K562 treated with DMSO at 1 percent for 4 hours (cell line): ENCODE measurements around the gene C11orf98. TPM values are rescaled to one million over a fixed set of nuclear protein-coding genes. Genes with fewer than 3 reads are reported as not detected.

ENCODE experiments used
- total RNA-seq: library from RNA; unstranded; fragments of 300-600 nt; gene quantifications from 2 replicates; pipeline ENCODE4 v1.2.3, GENCODE V29; 2022; ENCODE audit not compliant: insufficient read depth

The C11orf98 gene
- total RNA-seq, result 105 and 114 TPM in 2 replicates

DNA sequence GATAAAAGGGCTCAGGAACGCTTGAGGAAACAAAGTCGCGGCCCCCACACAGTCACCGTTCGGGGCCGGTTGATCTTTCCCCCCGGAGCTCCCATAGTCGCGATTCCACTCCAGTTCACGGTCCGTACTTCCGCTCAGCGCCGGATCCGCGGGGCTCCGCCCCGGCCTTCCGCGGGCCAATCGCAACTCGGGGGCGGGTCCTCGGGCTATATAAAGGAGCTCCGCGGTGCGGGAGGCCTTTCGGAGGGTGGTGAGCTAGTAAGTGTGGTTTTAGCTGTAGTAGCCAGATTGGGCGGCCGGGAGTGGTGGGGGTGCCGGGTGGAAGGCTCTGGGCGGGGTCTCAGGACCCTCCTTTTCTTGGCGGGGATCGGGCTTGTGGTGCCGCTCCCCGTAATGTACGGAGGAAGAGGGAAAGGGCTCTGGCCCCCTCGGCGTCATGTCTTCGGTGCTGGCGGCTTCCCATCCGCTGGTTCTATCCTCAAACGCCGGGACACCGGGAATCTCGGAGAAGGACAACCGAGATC, at the start of gene C11orf98, which contains the start of gene CSKMT:
C11orf98 (minus strand) TSS at position 136 of the 524 bp plus-strand sequence; CDS start at position 95, 41 bp downstream.
CSKMT (plus strand) TSS at position 238 of the 524 bp plus-strand sequence. CDS start 568 bp downstream, outside the sequence.

DNA sequence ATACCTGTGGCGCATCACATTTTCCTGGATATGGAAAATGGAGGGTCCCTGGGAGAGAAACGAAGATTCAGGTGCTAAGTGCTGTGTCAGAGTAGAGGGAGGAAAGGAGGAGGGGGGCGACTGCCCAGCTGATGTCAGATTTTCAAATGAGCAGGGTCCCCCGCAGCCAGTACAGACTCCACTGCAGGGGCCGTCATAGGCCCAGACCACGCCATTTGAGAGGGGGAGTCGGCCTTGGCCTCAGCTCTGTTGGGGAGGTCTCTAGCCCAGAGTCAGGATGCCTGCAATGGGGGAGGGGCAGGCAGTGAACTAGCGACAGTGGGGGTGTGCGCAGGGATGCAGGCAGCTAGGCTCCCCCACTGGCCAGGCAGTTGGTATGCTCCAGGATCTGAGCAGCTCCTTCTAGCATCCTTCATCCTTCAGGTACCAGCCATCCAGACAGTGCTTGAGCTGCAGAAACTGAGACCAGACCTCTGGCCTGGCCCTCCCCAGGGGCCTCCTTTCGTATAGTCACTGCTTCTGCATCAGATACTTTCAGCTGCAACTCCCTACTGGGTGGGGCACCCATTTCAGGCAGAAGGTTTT, 42.4 kb upstream of the C11orf98 start, which contains the start of the genes BSCL2 and GNG3:
BSCL2 (minus strand) TSS at position 148 of the 585 bp plus-strand sequence. CDS start 229 bp downstream, outside the sequence.
GNG3 (plus strand) TSS at position 400 of the 585 bp plus-strand sequence. CDS start 620 bp downstream, outside the sequence.

DNA sequence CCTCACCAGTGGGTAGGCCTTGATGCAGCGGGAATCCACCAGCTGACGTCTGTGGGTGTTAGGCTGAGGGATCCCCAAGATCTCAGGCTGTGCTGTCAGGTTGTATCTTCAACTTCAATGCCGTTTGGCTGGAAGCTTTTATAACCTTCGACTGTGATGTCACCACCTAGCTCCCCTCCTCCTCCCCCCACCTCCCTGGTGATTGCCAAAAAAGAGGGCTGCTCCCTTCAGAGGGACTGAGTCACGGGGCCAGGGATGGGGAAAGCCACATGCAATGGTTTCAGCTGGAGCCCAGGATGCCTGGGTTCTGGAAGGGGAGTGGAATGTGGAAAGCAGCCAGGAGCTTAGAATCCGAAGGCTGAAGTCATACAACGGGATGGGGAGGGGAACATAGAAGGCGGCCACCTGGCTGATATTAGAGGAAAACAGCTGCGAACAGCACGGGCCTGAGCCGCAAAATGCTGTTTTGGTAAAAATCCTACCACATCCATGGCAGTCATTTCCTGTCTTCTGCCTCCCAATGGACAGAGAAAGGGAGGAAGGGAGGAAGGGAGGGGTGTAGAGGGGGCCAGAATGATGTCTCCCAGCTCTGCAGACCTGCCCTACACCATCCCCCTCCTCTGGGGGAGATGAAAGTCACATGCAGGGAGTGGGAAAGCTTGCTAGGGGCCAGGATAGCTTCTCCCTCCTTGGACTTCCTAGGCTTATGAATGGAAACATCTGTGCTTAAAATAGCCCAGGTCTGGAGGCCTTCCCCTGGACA, 24.6 kb upstream of the C11orf98 start, which contains the start of gene LRRN4CL:
LRRN4CL (minus strand) TSS at position 110 of the 763 bp plus-strand sequence. CDS start 1,022 bp downstream, outside the sequence.

DNA sequence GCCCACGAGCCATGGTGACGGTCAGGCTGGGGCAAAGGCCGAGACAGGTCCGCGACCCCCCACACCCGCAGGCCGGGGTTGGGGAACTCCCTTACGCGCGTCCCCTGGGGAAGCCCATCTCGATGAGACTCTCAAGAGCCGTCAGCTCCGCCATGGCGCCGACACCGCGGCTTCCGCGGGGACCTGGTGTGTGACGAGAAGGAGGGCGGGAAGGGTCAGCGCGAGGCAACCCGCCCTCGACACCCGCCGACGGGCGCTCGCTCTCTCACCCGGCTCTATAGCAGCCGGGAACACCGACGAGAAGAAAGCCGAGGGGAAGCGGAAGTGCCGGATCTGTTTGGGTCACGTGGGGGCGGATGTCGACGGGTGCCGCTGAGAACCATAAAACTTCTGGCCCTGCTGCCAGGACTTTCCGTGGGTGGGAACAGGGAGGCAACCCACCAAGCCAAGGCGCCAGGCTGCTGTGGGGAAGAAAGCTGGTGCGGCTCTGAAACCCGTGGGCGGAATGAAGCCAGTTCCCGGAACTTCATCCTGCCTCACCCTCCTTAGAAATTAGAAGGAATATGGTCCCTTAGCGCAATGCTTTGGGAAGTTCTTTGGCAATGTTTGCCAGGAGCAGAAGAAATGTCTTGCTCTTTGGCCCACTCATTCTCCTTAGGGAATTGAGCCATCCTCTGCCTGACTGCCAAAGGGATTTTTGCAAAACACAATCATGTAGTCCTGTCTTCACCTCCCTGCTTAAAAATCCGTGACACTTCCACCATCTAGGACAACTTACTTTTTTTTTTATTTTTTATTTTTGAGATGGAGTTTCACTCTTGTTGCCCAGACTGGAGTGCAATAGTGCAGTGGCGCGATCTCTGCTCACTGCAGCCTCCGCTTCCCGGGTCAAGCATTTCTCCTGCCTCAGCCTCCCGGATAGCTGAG, 14.0 kb upstream of the C11orf98 start, which contains the start of gene UBXN1:
UBXN1 (minus strand) TSS at position 304 of the 927 bp plus-strand sequence; CDS start at position 154, 150 bp downstream.

DNA sequence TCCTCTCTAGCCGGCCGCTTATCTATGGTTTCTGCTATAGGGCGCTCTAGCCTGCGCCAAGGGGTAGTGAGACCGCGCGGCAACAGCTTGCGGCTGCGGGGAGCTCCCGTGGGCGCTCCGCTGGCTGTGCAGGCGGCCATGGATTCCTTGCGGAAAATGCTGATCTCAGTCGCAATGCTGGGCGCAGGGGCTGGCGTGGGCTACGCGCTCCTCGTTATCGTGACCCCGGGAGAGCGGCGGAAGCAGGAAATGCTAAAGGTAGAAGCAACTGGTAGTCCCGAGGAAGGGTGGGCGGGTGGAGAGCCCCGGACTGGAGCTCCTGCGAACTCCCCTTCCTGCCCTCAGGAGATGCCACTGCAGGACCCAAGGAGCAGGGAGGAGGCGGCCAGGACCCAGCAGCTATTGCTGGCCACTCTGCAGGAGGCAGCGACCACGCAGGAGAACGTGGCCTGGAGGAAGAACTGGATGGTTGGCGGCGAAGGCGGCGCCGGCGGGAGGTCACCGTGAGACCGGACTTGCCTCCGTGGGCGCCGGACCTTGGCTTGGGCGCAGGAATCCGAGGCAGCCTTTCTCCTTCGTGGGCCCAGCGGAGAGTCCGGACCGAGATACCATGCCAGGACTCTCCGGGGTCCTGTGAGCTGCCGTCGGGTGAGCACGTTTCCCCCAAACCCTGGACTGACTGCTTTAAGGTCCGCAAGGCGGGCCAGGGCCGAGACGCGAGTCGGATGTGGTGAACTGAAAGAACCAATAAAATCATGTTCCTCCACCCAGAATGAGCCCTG, 6.8 kb upstream of the C11orf98 start, which contains the start of the genes LBHD1 and UQCC3:
LBHD1 (minus strand) TSS at position 660 of the 782 bp plus-strand sequence. CDS start 2,236 bp downstream, outside the sequence.
UQCC3 (plus strand) TSS at position 66 of the 782 bp plus-strand sequence; CDS start at position 139, 73 bp downstream.

DNA sequence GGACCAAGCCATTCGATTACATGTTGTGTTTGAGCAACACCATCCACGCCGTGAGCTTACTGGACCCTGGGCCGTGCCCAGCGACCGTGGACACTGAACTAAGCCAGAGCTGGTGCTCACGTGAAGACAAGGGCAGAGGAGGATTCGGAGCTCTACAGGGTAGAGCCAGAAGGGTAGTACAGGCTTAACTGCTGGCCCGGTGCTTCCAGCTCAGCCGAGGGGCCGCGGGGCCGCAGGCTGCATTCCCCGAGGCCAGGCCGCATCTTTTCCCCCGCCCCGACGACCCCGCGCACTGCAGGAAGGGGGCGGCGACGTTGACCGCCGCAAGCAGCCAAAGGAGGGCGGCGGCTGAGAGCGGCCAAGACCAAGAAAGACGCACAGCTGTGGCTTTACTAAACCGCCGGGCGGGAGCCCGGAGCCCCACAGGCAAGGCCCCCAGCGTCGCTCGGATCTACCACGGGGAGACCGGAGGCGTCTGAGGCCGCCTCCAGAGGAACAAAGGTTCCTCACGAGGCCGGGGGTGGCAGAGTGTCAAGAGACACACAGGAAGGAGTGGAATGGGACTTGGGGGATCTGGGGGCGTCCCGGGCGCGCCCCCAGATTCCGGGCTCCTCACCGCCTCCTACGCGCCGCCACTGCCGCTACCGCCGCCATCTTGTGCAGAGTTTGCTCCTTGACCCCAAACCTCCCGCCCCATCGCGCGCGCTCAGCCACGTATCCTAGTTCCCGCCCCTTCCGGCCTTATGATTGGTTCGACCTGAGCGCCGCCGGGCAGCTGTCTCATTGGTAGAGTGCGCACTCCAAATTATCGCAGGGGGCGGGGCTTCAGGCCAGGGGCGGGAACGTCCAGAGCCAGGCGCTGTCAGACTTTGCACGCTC, 18.8 kb downstream of the C11orf98 start, which contains the start of gene GANAB:
GANAB (minus strand) TSS at position 668 of the 879 bp plus-strand sequence; CDS start at position 654, 14 bp downstream.

DNA sequence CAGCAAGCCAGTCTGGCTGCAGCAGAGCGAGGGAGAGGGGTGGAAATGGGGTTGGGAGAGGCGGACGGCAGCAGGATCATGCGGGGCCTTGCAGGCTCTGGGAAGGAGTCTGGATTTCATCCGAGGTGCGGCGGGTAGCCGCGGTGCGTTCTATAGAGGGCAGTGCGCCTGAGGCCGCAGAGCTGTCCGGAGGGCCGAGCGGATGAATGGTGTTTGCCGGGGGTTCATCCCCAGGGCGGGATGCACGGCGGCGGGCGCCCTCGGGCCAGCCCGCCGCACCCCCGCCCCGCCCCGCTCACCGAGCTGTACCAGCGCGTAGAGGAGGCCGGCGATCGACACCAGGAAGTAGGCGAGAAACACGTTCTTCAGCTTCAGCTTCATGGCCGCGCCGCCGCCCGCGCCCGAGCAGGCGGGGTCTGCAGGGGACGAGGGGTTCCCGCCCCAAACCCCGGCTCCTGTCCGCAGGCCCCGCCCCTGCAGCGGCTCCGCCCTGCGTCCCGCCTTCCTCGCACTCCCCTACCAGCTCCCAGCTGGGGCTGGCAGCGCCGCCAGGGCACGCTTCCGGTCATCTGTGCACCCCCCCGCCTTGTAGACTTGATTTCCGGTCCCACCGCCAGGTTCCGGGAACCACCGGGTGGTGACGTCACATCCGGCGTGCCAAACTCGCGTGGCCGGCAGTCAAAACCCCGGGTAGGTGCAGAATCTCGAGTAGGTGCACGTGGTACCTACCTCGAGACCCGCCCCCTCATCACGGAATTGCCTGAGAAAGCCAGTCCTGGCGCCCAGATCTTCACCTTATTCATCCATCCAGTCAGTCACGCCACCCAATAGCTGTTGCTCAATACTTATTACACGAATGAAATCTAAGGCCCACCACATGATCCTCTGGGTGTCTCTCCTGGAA, 43.2 kb downstream of the C11orf98 start, which contains the start of gene B3GAT3:
B3GAT3 (minus strand) TSS at position 420 of the 904 bp plus-strand sequence; CDS start at position 381, 39 bp downstream.

Other genes starting within 250 kb of the C11orf98 start
- gene SCGB1A1, start 246.2 kb downstream of the C11orf98 start, total RNA-seq, result not detected in 2 replicates
- 34.9 and 54.7 TPM in 2 replicates for gene AHNAK, start 118.4 kb downstream of the C11orf98 start, total RNA-seq
- 4,119 and 4,134 TPM in 2 replicates for gene EEF1G, start 91.3 kb downstream of the C11orf98 start, total RNA-seq
- 15.8 and 16.5 TPM in 2 replicates for gene TUT1, start 73.7 kb downstream of the C11orf98 start, total RNA-seq
- 79.1 and 104 TPM in 2 replicates for gene MTA2, start 63.3 kb downstream of the C11orf98 start, total RNA-seq
- gene EML3, start 52.4 kb downstream of the C11orf98 start, total RNA-seq, result 39.0 and 40.6 TPM in 2 replicates
- gene ROM1, start 52.0 kb downstream of the C11orf98 start, total RNA-seq, result 0.71 and 2.2 TPM in 2 replicates
- 80.5 and 90.3 TPM in 2 replicates for gene B3GAT3, start 43.2 kb downstream of the C11orf98 start, total RNA-seq
- 276 and 311 TPM in 2 replicates for gene GANAB, start 18.6 kb downstream of the C11orf98 start, total RNA-seq
- 20.2 and 24.0 TPM in 2 replicates for gene INTS5, start 11.9 kb downstream of the C11orf98 start, total RNA-seq
- 12.7 and 27.2 TPM in 2 replicates for gene CSKMT, start 102 bp upstream of the C11orf98 start, total RNA-seq
- gene UQCC3, start 6.5 kb upstream of the C11orf98 start, total RNA-seq, result 12.2 and 17.2 TPM in 2 replicates
- gene LBHD1, start 7.1 kb upstream of the C11orf98 start, total RNA-seq, result 4.8 and 5.5 TPM in 2 replicates
- 282 and 316 TPM in 2 replicates for gene UBXN1, start 13.9 kb upstream of the C11orf98 start, total RNA-seq
- 0.48 and 1.6 TPM in 2 replicates for gene LRRN4CL, start 24.3 kb upstream of the C11orf98 start, total RNA-seq
- gene BSCL2, start 42.2 kb upstream of the C11orf98 start, total RNA-seq, result 43.9 and 45.1 TPM in 2 replicates
- 2.4 TPM in 1 of 2 replicates, not detected in the other for gene GNG3, start 42.5 kb upstream of the C11orf98 start, total RNA-seq
- gene HNRNPUL2, start 62.2 kb upstream of the C11orf98 start, total RNA-seq, result 26.6 and 32.3 TPM in 2 replicates
- gene TTC9C, start 63.3 kb upstream of the C11orf98 start, total RNA-seq, result 35.6 and 36.5 TPM in 2 replicates
- 1.4 and 6.0 TPM in 2 replicates for gene ZBTB3, start 89.0 kb upstream of the C11orf98 start, total RNA-seq
- gene POLR2G, start 96.4 kb upstream of the C11orf98 start, total RNA-seq, result 138 and 166 TPM in 2 replicates
- 23.2 and 49.9 TPM in 2 replicates for gene TAF6L, start 106.2 kb upstream of the C11orf98 start, total RNA-seq
- gene TMEM179B, start 122.2 kb upstream of the C11orf98 start, total RNA-seq, result 36.4 and 44.9 TPM in 2 replicates
- 15.3 and 18.4 TPM in 2 replicates for gene TMEM223, start 126.8 kb upstream of the C11orf98 start, total RNA-seq
- gene NXF1, start 140.2 kb upstream of the C11orf98 start, total RNA-seq, result 76.4 and 111 TPM in 2 replicates
- 63.1 and 77.8 TPM in 2 replicates for gene STX5, start 166.8 kb upstream of the C11orf98 start, total RNA-seq
- gene TEX54, start 167.6 kb upstream of the C11orf98 start, total RNA-seq, result not detected in 2 replicates
- gene WDR74, start 174.4 kb upstream of the C11orf98 start, total RNA-seq, result 48.1 and 51.9 TPM in 2 replicates
- 397 and 441 TPM in 2 replicates for gene SLC3A2, start 215.7 kb upstream of the C11orf98 start, total RNA-seq